Testis (tissue), 3 donors: Measurements from ENCODE around the gene HCK. TPM values are rescaled to one million over a fixed set of nuclear protein-coding genes. Genes with fewer than 3 reads are reported as not detected.

ENCODE experiments used
- DNase-seq: peaks from one replicate; pipeline ENCODE4 v3.0.0-alpha.2; 2019
- H3K27ac ChIP-seq, 2 donors: fragments of 200-600 bp; sonication (generic); one replicate each; pipeline ENCODE4 v1.5.1; 2019
- H3K27me3 ChIP-seq: fragments of 200-600 bp; sonication (generic); one replicate; pipeline ENCODE4 v1.5.1; 2019
- H3K36me3 ChIP-seq: fragments of 200-600 bp; sonication (generic); one replicate; pipeline ENCODE4 v1.5.1; 2017; ENCODE audit warnings: low read depth; ENCODE audit errors: missing control alignments
- H3K4me1 ChIP-seq: fragments of 200-600 bp; sonication (generic); one replicate; pipeline ENCODE4 v1.5.1; 2019
- H3K4me3 ChIP-seq, 2 donors: fragments of 200-600 bp; sonication (generic); one replicate each; pipeline ENCODE4 v1.5.1; 2017 to 2019
- H3K9me3 ChIP-seq: fragments of 200-600 bp; sonication (generic); one replicate; pipeline ENCODE4 v1.5.1; 2017
- CTCF ChIP-seq, 3 experiments: fragments of 450-650 bp in 2 of 3; fragments of 200-600 bp in 1 of 3; sonication (generic) in 1 of 3; IDR thresholded peaks; one replicate each; pipeline ENCODE4 v1.5.1; 2016 to 2019; ENCODE audit warnings: antibody characterized with exemption in 3 of 3, mild to moderate bottlenecking in 2 of 3, moderate library complexity in 1 of 3
- POLR2A ChIP-seq: fragments of 450-650 bp; IDR thresholded peaks from one replicate; pipeline ENCODE4 v1.6.1; 2017; ENCODE audit warnings: antibody characterized with exemption, mild to moderate bottlenecking, moderate library complexity
- WGBS, 2 donors: methylation state at CpG; one replicate each; pipeline ENCODE4 v1.1.5; 2018; 5-methylcytosine and 5-hydroxymethylcytosine counted together
- intact Hi-C: fragments of 100-400 bp; cut with DNase I; formaldehyde crosslinking; loops from one replicate; pipeline ENCODE4 v1.15.1; 2023; ENCODE audit warnings: low total_unique reads
- polyA plus RNA-seq: library from polyadenylated mRNA; stranded (reverse); fragments of 350-450 nt; fragmentation: Illumina TruSeq; extraction: RNeasy Lipid Tissue Mini Kit (QIAGEN cat#74804); gene quantifications from one replicate; pipeline ENCODE4 v1.2.3, GENCODE V29; 2014; ENCODE audit warnings: low read depth, low replicate concordance; ENCODE audit not compliant: insufficient read depth
- total RNA-seq, 2 donors: library from RNA; depleted of rRNA; stranded (reverse); fragments of >200 nt; gene quantifications; one replicate each; pipeline ENCODE4 v1.2.3, GENCODE V29; 2016

HCK gene
- total and polyA plus RNA-seq, 3 donors from 2014 or later = 1.3 to 8.9 (median 4.5) TPM

GRCh38 chr20:32050324-32050841, 1.7 kb upstream of the HCK start:
- Histone ChIP-seq H3K27me3 (no peaks in the 10 kb centered on the region), H3K4me1 (no peaks in the 10 kb centered on the region), H3K36me3 (no peaks in the 10 kb centered on the region), H3K27ac (no peak overlapping the region), H3K4me3 (no peak overlapping the region), H3K9me3 (no peaks in the 10 kb centered on the region)
- intact Hi-C loops = no loop called here
- no peak for TF ChIP-seq POLR2A
- no peak for TF ChIP-seq CTCF (IDR thresholded peaks at IDR 0.05)
- 93 to 95% methylated on average over 4 of the region's 4 CpGs for WGBS, 2 donors
- no peak for DNase-seq

- Histone ChIP-seq H3K27ac (no peak overlapping the region), H3K27me3 (no peaks in the 10 kb centered on the region)
- 24 to 29% methylated on average over 11 to 17 of the region's 17 CpGs for WGBS, 2 donors
These were observed 1.0 kb upstream of the HCK start for GRCh38 chr20:32050851-32051556.

GRCh38 chr20:32051720-32052089, 337 bp upstream of the HCK start:
- no peak for DNase-seq
- 7 to 10% methylated on average over 14 of the region's 14 CpGs for WGBS, 2 donors
- Histone ChIP-seq H3K27me3 (no peaks in the 10 kb centered on the region), H3K27ac (no peak overlapping the region), H3K9me3 (no peaks in the 10 kb centered on the region), H3K36me3 (no peaks in the 10 kb centered on the region), H3K4me1 (no peaks in the 10 kb centered on the region), H3K4me3 (peak overlapping the region in 1 of 2 donors; percentile 30)
- intact Hi-C loops = no loop called here
- TF ChIP-seq CTCF (IDR thresholded peaks at IDR 0.05) = no peak
- no peak for TF ChIP-seq POLR2A

More at GRCh38 chr20:32050851-32051556, 1.0 kb upstream of the HCK start:
- Histone ChIP-seq H3K36me3 (no peaks in the 10 kb centered on the region), H3K4me3 (no peak overlapping the region), H3K4me1 (no peaks in the 10 kb centered on the region), H3K9me3 (no peaks in the 10 kb centered on the region)
- TF ChIP-seq CTCF (IDR thresholded peaks at IDR 0.05) (no peak), POLR2A (no peak)
- intact Hi-C loops = no loop called here
- peak; percentile 24 for DNase-seq

GRCh38 chr20:32052778-32053362, 828 bp downstream of the HCK start:
- WGBS, 2 donors = 13 to 18% methylated on average over 20 to 22 of the region's 22 CpGs
- DNase-seq = peak; percentile 33
- intact Hi-C loops = no loop called here
- Histone ChIP-seq H3K27me3 (no peaks in the 10 kb centered on the region), H3K4me3 (peak overlapping the region in 1 of 2 donors; percentile 30), H3K27ac (no peak overlapping the region), H3K4me1 (no peaks in the 10 kb centered on the region), H3K36me3 (no peaks in the 10 kb centered on the region), H3K9me3 (no peaks in the 10 kb centered on the region)
- no peak for TF ChIP-seq CTCF (IDR thresholded peaks at IDR 0.05)
- no peak for TF ChIP-seq POLR2A
